Bronchial epithelial cell (primary cell): ENCODE data around the gene CIDEC. TPM values are rescaled to one million over a fixed set of nuclear protein-coding genes. Genes with fewer than 3 reads are reported as not detected.
"Not testable (repeated sequence)": the region's sequence is repeated elsewhere in the genome, so short reads cannot be mapped to it uniquely, and the experiment has no call there.

ENCODE experiments used
- DNase-seq: peaks from one replicate; pipeline ENCODE4 v3.0.0-alpha.2; 2010; ENCODE audit warnings: low read depth
- FAIRE-seq: peaks from 2 replicates; lab custom pipeline; 2011; peaks lifted over from hg19 to GRCh38; lab: Jason Lieb, UNC
- H3K27me3 ChIP-seq: 2 replicates; pipeline ENCODE4 v1.5.1; 2011; ENCODE audit warnings: low read length; ENCODE audit not compliant: control insufficient read depth, insufficient read depth
- H3K36me3 ChIP-seq: 2 replicates; pipeline ENCODE4 v1.5.1; 2011; ENCODE audit warnings: low read length; ENCODE audit not compliant: control insufficient read depth, insufficient read depth
- H3K4me3 ChIP-seq: 2 replicates; pipeline ENCODE4 v1.5.1; 2011; ENCODE audit warnings: mild to moderate bottlenecking, low read depth, low read length, control low read depth
- CTCF ChIP-seq: IDR thresholded peaks from 2 replicates; pipeline ENCODE4 v1.5.1; 2011; ENCODE audit warnings: mild to moderate bottlenecking, moderate library complexity, low read length, control low read depth, inconsistent platforms; ENCODE audit not compliant: insufficient read depth, severe bottlenecking
- total RNA-seq: library from RNA; depleted of rRNA; stranded (reverse); fragments of >200 nt; gene quantifications from 2 replicates; pipeline ENCODE4 v1.2.1, GENCODE V29; 2014

Gene CIDEC
- total RNA-seq, 1 donor from 2014 or later, result not detected

GRCh38 chr3:9898467-9899241 lies 18.6 kb upstream of the CIDEC start:
- FAIRE-seq, result no peak
- no peak overlapping the region for H3K4me3 ChIP-seq
- TF ChIP-seq CTCF, result no peak
- H3K27me3 ChIP-seq, result no peaks in the 10 kb centered on the region
- H3K36me3 ChIP-seq, result no peaks in the 10 kb centered on the region
- DNase-seq, result peak; percentile 50

GRCh38 chr3:9897408-9898372 lies 17.6 kb upstream of the CIDEC start:
- TF ChIP-seq CTCF, result no peak
- Histone ChIP-seq H3K4me3 (no peak overlapping the region), H3K27me3 (no peaks in the 10 kb centered on the region), H3K36me3 (peaks cover 4% of the 10 kb centered on the region)
- FAIRE-seq, result no peak
- peak; percentile 96 for DNase-seq

- not testable (repeated sequence) for H3K27me3 ChIP-seq, FAIRE-seq, H3K4me3 ChIP-seq, H3K36me3 ChIP-seq
- peak; percentile 69 for DNase-seq
These were observed 16.8 kb upstream of the CIDEC start for GRCh38 chr3:9896755-9897407.

GRCh38 chr3:9895715-9896114 lies 15.7 kb upstream of the CIDEC start:
- FAIRE-seq, H3K36me3 ChIP-seq, DNase-seq, H3K27me3 ChIP-seq, H3K4me3 ChIP-seq: not testable (repeated sequence)

- peaks cover 4% of the 10 kb centered on the region for H3K36me3 ChIP-seq
- TF ChIP-seq CTCF, result no peak
- no peak overlapping the region for H3K4me3 ChIP-seq
- no peak for FAIRE-seq
- H3K27me3 ChIP-seq, result no peaks in the 10 kb centered on the region
- DNase-seq, result no peak
These were observed 13.7 kb upstream of the CIDEC start for GRCh38 chr3:9893739-9894138.

- peaks cover 4% of the 10 kb centered on the region for H3K36me3 ChIP-seq
- H3K4me3 ChIP-seq, result peak overlapping the region; percentile 79
- no peak for TF ChIP-seq CTCF
- no peaks in the 10 kb centered on the region for H3K27me3 ChIP-seq
- FAIRE-seq, result no peak
- no peak for DNase-seq
These were observed 11.1 kb upstream of the CIDEC start for GRCh38 chr3:9891072-9891622.
